Activated CD8-positive, alpha-beta memory T cell treated with anti-CD3 and anti-CD28 coated beads, Interleukin-2, amount 50 U/mL, for 24 hours (primary cell): Measurements from ENCODE around the gene FAM43A.
A peak's percentile ranks its signal among the peaks of the same experiment; 100 is the strongest.

ENCODE experiments used
- DNase-seq: peaks from one replicate; pipeline ENCODE4 v3.0.0-alpha.2; 2020; ENCODE audit errors: extremely low read depth

FAM43A gene

GRCh38 chr3:194675680-194676079 lies 10.0 kb upstream of the FAM43A start:
- no peak for DNase-seq

- DNase-seq: no peak
These were observed 9.2 kb upstream of the FAM43A start for GRCh38 chr3:194676471-194676870.

DNA sequence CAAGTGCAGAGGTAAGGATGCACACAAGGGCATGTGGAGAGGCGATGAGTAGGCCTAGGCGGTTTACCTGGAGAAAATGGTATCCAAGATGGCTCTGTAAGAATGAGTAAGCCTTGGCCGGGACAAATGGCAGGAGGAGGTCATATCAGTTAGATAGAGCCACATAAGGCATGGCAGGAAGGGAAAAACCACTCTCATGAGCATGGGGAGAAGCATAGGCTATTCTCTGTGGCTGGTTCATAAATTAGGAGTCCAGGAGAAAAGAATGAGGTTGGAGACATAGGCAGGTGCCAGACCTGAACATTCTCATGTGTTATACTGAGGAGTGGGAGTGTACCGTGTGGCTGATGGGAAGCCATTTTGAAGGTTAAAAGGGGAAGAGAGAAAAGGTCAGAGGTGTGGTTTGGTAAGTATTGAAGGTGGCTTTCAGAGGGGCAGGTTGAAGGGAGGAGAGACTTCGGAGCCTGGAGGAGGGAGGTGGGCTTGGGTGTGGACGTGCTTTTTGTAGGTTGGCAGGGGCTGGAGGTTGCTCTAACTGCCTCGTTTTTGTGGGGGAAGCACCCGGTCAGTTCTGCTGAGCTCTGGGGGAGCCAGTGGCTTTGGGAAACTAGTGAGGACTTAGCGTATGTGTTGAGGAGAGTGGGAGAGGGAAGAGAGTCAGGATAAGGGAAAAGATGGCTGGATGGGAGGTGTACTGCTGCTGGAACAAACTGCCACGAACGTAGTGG lies 4.6 kb upstream of the FAM43A start:
- no peak for DNase-seq

- no peak for DNase-seq
These were observed 3.4 kb upstream of the FAM43A start for GRCh38 chr3:194682189-194682693.

DNA sequence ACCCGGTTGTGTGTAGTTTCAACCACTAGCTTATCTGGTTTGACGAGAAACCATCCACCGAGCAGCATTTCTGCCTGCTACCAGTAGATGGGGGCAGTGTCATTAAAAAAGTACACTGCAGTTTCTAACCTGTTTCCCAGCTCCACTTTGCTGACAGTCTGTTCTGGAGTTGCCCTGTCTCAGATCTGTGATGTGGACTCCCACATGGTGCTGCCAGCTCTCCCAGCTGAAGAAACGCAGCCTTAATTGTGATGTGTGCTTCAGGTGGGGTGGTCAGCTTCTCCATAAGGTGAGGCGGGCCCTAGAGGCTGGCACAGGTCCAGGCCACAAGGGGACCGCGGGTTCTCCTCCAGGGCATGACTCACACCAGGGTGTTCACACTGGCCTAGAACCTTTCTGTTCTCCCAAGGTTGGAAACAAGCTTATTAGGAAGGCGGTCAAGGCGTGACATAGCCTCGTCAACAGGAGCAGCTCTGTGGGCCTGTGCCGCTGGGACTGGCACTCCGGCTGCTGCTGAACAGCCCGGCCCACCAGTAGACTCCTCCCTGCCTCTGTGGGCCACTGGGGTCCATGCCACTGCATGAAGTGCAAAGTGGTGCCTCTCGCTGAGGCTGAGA lies 2.9 kb upstream of the FAM43A start:
- peak; percentile 56 for DNase-seq

GRCh38 chr3:194683380-194683779 lies 2.3 kb upstream of the FAM43A start:
- DNase-seq: no peak

DNA sequence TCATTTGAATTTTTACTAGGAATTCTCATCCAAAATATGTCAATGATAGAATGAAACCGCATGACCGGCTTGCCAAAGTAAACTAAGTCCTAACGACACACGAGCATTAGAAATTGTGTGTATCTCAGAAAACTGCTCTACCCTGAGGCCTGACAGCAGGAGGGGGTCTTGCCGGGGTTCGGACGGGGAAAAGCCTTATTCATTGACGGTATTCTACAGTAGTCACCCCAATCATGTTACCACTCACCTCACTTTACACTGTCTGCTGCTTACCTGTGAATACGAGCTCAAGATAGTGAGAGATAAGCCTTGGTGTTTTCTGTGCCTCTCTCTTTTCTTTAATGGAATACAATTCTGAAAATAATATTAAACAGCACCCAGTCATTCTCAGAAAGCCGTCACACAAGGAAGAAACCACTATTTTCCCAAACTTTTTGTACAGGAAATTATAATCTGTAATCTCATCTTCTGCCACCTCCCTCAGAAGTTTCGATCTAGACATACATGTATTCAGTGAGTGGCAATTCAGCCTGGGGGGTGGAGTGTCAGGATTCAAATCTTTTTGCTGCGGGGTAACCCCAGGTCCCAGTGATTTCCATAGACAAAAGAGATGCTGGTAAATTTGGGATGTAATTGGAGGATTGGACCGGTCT lies 492 bp upstream of the FAM43A start:
- no peak for DNase-seq

GRCh38 chr3:194686414-194686815 lies 732 bp downstream of the FAM43A start:
- no peak for DNase-seq

DNA sequence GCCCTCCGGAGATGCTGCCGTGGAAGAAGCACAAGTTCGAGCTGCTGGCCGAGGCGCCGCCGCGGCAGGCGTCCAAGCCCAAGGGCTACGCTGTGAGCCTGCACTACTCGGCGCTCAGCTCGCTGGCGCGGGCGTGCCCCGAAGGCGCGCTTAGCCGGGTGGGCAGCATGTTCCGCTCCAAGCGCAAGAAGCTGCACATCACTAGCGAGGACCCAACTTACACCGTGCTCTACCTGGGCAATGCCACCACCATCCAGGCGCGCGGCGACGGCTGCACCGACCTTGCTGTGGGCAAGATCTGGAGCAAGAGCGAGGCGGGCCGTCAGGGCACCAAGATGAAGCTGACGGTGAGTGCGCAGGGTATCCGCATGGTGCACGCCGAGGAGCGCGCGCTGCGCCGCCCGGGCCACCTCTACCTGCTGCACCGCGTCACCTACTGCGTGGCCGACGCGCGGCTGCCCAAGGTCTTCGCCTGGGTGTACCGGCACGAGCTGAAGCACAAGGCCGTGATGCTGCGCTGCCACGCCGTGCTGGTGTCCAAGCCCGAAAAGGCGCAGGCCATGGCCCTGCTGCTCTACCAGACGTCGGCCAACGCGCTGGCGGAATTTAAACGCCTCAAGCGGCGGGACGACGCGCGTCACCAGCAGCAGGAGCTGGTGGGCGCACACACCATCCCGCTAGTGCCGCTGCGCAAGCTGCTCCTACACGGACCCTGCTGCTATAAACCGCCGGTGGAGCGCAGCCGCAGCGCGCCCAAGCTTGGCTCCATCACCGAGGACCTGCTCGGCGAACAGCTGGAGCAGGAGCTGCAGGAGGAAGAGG lies 1.3 kb downstream of the FAM43A start:
- DNase-seq: no peak

- DNase-seq: no peak
These were observed 2.0 kb downstream of the FAM43A start for GRCh38 chr3:194687638-194688199.

- no peak for DNase-seq
These were observed 2.6 kb downstream of the FAM43A start for GRCh38 chr3:194688200-194688740.

- DNase-seq: no peak
These were observed 3.3 kb downstream of the FAM43A start for GRCh38 chr3:194688946-194689345.

DNA sequence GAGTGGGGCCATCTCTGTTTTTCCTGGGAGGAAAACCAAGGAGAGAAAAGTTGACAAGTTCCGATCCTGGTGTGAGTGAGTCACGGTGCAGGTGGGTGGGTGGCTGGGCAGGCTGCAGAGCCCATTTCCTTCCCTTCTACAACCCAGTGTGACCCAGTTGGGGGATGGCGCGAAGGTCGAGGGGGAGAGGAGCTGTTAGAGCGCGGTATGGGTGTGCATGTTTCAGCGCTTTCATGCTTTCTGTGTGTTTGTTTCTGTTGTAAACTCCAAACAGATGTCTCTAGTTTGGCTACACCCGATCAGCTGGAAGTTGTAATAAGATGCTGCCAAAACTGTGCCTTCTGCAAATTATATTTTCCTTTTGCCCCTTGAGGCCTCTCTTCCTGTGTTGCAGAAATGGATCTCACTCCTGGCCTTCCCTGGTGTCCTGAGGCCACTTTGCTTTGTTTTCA lies 3.8 kb downstream of the FAM43A start:
- no peak for DNase-seq

GRCh38 chr3:194690501-194691372 lies 5.1 kb downstream of the FAM43A start:
- DNase-seq: no peak

- no peak for DNase-seq
These were observed 6.0 kb downstream of the FAM43A start for GRCh38 chr3:194691481-194692283.

DNA sequence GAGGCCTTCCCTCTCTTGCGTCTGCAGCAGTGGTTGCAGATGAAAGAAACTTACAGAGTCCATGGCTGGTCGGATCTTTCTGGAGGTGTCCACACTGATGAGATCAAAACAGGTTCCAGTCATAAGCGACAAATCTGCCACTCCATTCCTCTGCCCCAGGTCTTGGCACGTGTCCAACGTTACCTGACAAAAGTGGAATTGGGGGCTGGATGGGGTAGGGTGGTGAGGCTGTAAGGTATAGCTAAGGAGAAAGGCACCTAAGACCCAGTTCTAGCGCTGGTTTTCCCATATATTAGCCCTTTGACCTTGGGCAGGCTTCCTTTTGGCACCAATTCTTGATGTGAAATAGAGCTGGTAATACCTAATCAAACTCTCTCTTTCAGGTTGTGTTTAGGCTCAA lies 11.0 kb downstream of the FAM43A start:
- DNase-seq: no peak

DNA sequence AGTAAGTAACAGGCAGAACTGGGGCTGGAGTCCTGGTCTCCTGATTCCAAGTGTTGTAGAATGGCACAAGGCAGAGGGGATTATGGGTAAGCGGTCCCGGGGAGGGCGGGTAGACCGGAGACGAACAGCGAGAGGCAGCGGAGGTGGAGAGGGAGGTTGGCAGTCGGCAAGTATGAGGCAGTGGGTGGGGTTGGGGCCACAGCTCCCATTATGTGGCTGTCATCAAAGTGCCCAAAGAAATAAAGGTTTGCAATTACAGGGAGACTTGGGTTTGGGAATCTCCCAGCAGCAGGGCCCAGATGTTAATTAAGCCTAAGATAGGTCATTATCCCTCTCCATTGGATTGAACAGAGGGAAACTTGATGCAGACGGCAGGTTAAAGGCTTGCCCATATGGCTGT lies 16.9 kb downstream of the FAM43A start:
- no peak for DNase-seq

DNA sequence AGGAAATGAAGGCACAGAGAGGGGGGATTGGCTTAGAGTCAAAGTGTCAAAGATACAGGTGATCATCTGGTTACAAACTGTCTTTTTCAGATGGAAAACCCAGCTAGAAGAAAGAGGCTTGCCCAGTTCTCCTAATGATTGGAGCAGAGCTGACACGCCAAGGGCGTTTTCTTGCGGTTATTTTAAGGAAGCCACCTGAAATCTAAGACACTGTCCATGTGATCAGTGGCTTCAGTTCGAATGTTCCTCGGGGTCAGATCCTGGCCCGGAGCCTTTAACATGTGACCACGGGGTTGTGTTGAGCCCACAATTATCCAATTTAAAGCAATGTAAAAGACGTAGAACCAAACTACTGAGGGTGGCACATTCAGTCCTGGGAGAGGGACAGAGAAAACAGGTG lies 19.5 kb downstream of the FAM43A start:
- no peak for DNase-seq

GRCh38 chr3:194705761-194706160 lies 20.1 kb downstream of the FAM43A start:
- DNase-seq: no peak

GRCh38 chr3:194707147-194707540 lies 21.5 kb downstream of the FAM43A start:
- DNase-seq: no peak
